ENCODE data around the gene LY9. TPM values are rescaled to one million over a fixed set of nuclear protein-coding genes. Genes with fewer than 3 reads are reported as not detected.

LY9 gene
- total RNA-seq, 4 donors from 2014 or later = 1.6 to 39.6 (median 3.6) TPM

GRCh38 chr1:160755911-160756848 lies 39.8 kb upstream of the LY9 start:
- H3K36me3 ChIP-seq = no peaks in the 10 kb centered on the region
- peak overlapping the region; percentile 22 to 66 (median 50) for H3K27ac ChIP-seq
- H3K4me1 ChIP-seq = no peaks in the 10 kb centered on the region
- H3K9me3 ChIP-seq = no peaks in the 10 kb centered on the region
- DNase-seq = no peak
- TF ChIP-seq CTCF (IDR thresholded peaks at IDR 0.05) (no peak), POLR2A (IDR thresholded peaks at IDR 0.05) (no peak)
- no peaks in the 10 kb centered on the region for H3K27me3 ChIP-seq
- no peak overlapping the region for H3K4me3 ChIP-seq

DNA sequence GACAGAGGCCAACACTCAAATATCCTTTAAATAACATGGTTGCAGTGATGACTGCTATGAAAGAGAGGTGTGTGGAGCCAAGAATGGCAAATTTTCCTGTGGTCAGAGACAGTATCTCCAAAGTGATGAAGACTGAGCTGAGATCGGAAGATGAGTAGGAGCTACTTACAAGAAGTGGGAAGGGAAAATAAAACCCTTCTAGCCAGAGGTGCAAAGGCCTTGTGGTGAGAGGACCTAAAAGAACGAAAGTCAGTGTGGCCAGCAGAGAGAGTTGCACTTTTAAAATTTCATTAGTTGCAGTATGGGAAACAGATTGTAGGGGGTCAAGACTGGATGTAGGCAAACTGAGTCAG lies 39.1 kb upstream of the LY9 start:
- H3K9me3 ChIP-seq = no peaks in the 10 kb centered on the region
- H3K27me3 ChIP-seq = no peaks in the 10 kb centered on the region
- no peaks in the 10 kb centered on the region for H3K36me3 ChIP-seq
- H3K4me1 ChIP-seq = no peaks in the 10 kb centered on the region
- TF ChIP-seq CTCF (IDR thresholded peaks at IDR 0.05) (no peak), POLR2A (IDR thresholded peaks at IDR 0.05) (no peak)
- H3K4me3 ChIP-seq = no peak overlapping the region
- peak overlapping the region in 3 of 4 donors; percentile 22 to 66 (median 50) for H3K27ac ChIP-seq
- DNase-seq = no peak

GRCh38 chr1:160758521-160758920 lies 37.5 kb upstream of the LY9 start:
- no peak for DNase-seq
- Histone ChIP-seq H3K4me3 (no peak overlapping the region), H3K27ac (no peak overlapping the region), H3K27me3 (no peaks in the 10 kb centered on the region), H3K36me3 (no peaks in the 10 kb centered on the region), H3K9me3 (no peaks in the 10 kb centered on the region), H3K4me1 (no peaks in the 10 kb centered on the region)
- TF ChIP-seq CTCF (IDR thresholded peaks at IDR 0.05) (no peak), POLR2A (IDR thresholded peaks at IDR 0.05) (no peak)

- Histone ChIP-seq H3K27ac (no peak overlapping the region), H3K4me3 (no peak overlapping the region), H3K27me3 (no peaks in the 10 kb centered on the region), H3K36me3 (no peaks in the 10 kb centered on the region), H3K9me3 (no peaks in the 10 kb centered on the region), H3K4me1 (no peaks in the 10 kb centered on the region)
- TF ChIP-seq POLR2A (IDR thresholded peaks at IDR 0.05) (no peak), CTCF (IDR thresholded peaks at IDR 0.05) (no peak)
- DNase-seq = no peak
Measured at GRCh38 chr1:160759740-160760139, 36.2 kb upstream of the LY9 start.

DNA sequence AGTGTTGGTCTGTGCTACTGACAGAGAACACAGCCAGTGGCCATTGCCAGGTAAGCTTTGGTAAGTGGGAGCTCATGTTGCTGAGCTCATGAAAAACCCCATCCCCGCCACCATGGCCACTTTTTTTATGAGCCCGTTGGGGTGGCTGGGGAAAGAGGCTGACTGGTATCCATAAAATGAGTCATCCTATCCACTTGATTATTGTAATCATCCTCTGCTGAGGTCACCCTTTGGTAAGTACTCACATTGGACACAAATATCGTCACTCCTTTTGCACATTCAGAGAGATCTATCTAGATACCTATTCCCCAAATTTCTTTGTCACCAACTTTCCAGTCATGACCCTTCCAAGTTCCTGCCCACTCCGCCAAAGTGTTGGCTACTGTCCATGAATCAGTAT lies 34.9 kb upstream of the LY9 start:
- H3K36me3 ChIP-seq = no peaks in the 10 kb centered on the region
- H3K27me3 ChIP-seq = no peaks in the 10 kb centered on the region
- H3K9me3 ChIP-seq = no peaks in the 10 kb centered on the region
- no peaks in the 10 kb centered on the region for H3K4me1 ChIP-seq
- no peak overlapping the region for H3K27ac ChIP-seq
- H3K4me3 ChIP-seq = no peak overlapping the region
- TF ChIP-seq POLR2A (IDR thresholded peaks at IDR 0.05) = no peak
- TF ChIP-seq CTCF (IDR thresholded peaks at IDR 0.05) = no peak
- DNase-seq = no peak
